GM06990 (cell line): Measurements from ENCODE around the gene FNDC3B.

Source experiments
- DNase-seq: peaks from one replicate; pipeline ENCODE4 v3.0.0-alpha.2; 2011; ENCODE audit not compliant: insufficient read length; ENCODE audit errors: extremely low read depth
- H3K27me3 ChIP-seq: replicated peaks from 2 replicates; pipeline ENCODE4 v1.6.0; 2011; ENCODE audit warnings: low read length; ENCODE audit not compliant: control insufficient read depth, insufficient read depth
- H3K36me3 ChIP-seq: 2 replicates; pipeline ENCODE4 v1.5.1; 2011; ENCODE audit warnings: low read length; ENCODE audit not compliant: control insufficient read depth, insufficient read depth
- H3K4me3 ChIP-seq: replicated peaks from 2 replicates; pipeline ENCODE4 v1.5.1; 2011; ENCODE audit warnings: low read depth, mild to moderate bottlenecking, control low read depth, low read length
- TF ChIP-seq, protein P1 (sequence below): IDR thresholded peaks from 2 replicates; pipeline ENCODE4 v1.5.1; 2011; ENCODE audit warnings: low read length, control low read depth, mild to moderate bottlenecking, inconsistent platforms; ENCODE audit not compliant: insufficient read depth, poor library complexity, severe bottlenecking

FNDC3B gene

DNA sequence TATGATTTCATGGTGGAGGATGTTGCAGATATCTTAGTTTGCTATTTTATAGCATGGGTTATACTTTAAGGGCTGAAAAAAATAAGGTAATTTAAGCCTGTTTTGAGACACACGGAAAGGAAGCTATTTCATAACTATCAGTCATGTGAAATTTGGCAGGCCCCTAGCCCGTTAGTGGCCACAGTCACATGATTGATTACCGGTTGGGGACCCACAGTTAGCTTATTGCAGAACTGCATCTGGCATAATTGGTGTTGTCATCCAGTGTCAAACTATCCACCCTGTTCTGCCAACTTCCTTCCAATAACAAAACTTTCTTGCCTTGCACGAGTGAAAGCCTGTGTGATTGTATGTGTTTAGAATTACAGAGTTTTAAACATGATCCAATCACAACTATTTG, 35.2 kb downstream of the FNDC3B start:
- no peaks in the 10 kb centered on the region for H3K36me3 ChIP-seq
- TF ChIP-seq, protein P1, sequence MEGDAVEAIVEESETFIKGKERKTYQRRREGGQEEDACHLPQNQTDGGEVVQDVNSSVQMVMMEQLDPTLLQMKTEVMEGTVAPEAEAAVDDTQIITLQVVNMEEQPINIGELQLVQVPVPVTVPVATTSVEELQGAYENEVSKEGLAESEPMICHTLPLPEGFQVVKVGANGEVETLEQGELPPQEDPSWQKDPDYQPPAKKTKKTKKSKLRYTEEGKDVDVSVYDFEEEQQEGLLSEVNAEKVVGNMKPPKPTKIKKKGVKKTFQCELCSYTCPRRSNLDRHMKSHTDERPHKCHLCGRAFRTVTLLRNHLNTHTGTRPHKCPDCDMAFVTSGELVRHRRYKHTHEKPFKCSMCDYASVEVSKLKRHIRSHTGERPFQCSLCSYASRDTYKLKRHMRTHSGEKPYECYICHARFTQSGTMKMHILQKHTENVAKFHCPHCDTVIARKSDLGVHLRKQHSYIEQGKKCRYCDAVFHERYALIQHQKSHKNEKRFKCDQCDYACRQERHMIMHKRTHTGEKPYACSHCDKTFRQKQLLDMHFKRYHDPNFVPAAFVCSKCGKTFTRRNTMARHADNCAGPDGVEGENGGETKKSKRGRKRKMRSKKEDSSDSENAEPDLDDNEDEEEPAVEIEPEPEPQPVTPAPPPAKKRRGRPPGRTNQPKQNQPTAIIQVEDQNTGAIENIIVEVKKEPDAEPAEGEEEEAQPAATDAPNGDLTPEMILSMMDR: no peak
- H3K27me3 ChIP-seq: no peaks in the 10 kb centered on the region
- H3K4me3 ChIP-seq: no peak overlapping the region
- no peak for DNase-seq

DNA sequence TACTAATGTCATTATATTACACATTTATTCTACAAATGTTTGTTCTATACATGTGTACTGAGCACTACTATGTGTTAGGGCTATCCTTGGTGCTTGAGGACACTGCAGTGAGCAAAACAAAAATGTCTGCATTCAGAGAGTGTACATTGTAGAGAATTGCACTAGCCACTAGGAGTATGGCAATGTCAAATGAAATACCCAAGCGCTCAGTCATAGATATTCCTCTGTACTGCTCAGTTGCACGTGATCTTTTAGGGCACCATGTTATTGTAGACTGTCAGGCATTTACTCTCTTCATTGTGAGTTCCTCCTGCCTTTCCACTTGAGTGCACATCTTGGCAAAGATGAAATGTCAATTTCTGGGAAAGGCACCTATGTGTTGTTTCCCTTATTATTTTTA, 36.8 kb downstream of the FNDC3B start:
- Histone ChIP-seq H3K36me3 (no peaks in the 10 kb centered on the region), H3K4me3 (no peak overlapping the region), H3K27me3 (no peaks in the 10 kb centered on the region)
- TF ChIP-seq, protein P1: no peak
- DNase-seq: no peak

DNA sequence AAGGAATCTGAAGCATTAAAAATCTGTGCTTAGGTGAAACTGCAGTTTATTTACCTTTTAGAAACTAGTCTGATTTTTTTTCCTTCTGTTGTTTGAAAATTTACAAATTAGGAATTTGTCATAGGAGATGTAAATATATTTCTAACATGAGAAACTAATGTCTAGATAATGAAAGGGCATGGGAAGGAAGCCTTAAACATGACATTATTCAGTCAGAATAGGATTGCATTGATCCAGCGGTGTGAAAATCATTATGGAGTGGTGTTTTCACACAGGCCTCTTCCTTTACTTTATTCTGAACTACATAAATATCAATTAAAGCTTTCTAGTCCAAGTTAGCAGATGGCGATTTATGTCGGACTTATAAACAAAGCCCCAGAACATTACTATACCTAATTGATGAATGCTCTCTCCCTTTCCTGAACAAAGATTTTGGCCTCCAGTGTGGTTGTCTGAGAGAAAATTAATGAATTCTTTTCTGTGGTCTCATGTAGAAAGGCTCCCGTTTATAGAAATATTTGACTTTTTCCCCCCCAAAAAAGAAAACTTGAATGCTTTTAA, 37.9 kb downstream of the FNDC3B start:
- DNase-seq: no peak
- H3K36me3 ChIP-seq: no peaks in the 10 kb centered on the region
- TF ChIP-seq, protein P1: no peak
- H3K4me3 ChIP-seq: no peak overlapping the region
- no peaks in the 10 kb centered on the region for H3K27me3 ChIP-seq

DNA sequence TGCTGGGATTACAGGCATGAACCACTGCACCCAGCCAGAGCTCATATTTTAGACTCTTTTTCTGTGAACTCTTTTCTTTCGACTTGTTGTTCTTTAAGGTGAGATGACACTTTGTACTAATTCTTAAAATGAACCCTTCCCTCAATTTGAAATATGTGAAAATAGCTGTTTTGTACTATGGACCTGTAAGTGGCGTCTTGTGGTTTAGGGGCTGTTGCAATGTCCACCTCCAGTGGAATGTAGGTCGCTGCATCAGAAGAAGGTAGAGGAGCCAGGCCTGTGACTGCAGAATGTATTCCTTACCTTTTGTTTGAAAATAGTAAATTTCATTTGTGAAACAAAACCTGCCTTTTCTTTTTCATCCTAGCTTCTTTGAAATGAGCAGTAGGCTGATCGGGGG, 38.9 kb downstream of the FNDC3B start:
- TF ChIP-seq, protein P1: no peak

DNA sequence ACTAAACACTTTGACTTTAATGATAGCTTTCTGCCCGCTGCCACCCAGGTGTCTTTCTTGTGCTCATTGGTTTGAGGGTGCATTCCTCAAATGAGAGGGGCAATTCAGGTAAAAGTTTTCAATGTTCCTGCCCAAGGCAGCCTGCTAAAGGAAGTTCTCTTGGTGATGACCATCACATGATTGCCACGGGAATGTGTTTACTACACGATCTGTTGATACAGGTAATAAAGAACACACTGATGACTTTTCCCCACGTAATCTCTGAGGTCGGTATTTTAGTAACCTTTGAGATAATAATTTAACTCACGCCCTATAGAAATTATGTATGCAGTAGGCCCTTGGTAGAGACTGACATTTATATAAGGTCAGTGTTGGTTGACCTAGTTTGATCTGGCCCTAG, 39.3 kb downstream of the FNDC3B start:
- TF ChIP-seq, protein P1: no peak
- no peak overlapping the region for H3K4me3 ChIP-seq
- no peak for DNase-seq
- no peaks in the 10 kb centered on the region for H3K27me3 ChIP-seq
- H3K36me3 ChIP-seq: no peaks in the 10 kb centered on the region

More for the DNA sequence above, 38.9 kb downstream of the FNDC3B start:
- no peak overlapping the region for H3K4me3 ChIP-seq
- DNase-seq: no peak
- no peaks in the 10 kb centered on the region for H3K36me3 ChIP-seq
- H3K27me3 ChIP-seq: no peaks in the 10 kb centered on the region
